Right lobe of liver (tissue), 4 donors: Measurements from ENCODE around the gene ALDH1L2.

ENCODE experiments used
- CTCF ChIP-seq, 4 donors: fragments of 200-600 bp in 3 of 4; fragments of 450-650 bp in 1 of 4; IDR thresholded peaks; one replicate each; pipeline versions ENCODE4 v1.5.1 to v1.8.0; 2016 to 2022; ENCODE audit warnings: antibody characterized with exemption in 4 of 4, mild to moderate bottlenecking in 2 of 4
- POLR2A ChIP-seq: fragments of 450-650 bp; IDR thresholded peaks from one replicate; pipeline ENCODE4 v1.6.1; 2017; ENCODE audit warnings: antibody characterized with exemption, mild to moderate bottlenecking
- donor health status: DM: no; HTN: no; CAD: no.
- donor health status: DM: no; HTN: no; CAD: no.
- donor health status: DM: no; HTN: yes; CAD: no.

DNA sequence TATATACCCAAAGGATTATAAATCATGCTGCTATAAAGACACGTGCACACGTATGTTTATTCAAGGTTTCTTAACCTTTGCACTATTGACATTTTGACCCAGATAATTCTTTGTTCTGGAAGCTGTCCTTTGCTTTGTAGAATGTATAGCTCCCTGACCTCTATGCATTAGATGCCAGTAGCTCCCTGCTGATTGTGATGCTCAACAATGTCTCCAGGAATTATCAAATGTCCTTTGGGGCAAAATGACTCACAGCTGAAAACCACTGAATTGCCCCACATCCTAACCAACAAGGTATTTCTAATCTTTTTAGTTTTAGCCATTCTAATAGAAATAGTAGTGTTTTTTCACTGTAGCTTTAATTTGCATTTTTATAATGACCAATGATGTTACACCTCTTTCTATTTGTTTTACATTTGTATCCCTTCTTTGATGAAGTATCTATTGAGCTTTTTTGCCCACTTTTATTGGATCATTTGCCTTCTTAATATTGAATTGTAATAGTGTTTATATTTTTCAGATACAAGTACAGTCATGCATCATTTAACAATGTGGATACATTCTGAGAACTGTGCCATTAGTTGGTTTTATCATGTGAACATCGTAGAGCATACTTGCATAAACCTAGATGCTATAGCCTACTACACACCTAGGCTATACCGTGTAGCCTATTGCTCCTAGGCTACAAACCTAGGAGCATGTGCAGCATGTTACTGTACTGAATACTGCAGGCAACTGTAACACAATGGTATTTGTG, 108.5 kb downstream of the ALDH1L2 start:
- TF ChIP-seq CTCF (IDR thresholded peaks at IDR 0.05) (no peak), POLR2A (no peak)
